ENCODE data around the gene HIF1AN.

DNA sequence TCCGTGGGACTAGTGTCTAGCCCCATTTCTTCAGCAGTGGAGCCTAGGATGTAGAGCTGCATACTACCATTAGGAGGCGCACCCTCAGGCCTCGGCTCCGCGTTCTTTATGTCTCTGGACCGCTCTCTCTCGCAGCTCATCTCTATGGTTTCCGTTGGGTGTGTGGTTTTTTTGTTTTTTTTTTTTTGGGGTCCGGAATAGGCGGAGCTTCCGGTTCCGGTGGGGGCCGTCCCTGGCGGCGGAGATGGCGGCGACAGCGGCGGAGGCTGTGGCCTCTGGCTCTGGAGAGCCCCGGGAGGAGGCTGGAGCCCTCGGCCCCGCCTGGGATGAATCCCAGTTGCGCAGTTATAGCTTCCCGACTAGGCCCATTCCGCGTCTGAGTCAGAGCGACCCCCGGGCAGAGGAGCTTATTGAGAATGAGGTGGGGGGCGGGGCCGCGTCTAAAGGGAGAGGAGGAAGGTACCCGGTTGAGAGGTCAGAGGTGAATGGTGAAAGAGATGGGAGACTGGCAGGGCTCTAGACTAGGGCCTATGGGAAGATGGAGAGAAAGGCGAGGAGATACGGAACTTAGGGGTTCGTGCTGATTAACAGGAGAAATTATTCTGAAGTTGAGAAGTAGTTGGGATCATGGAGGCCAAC is at the start of gene HIF1AN:
- TF ChIP-seq, protein P1, sequence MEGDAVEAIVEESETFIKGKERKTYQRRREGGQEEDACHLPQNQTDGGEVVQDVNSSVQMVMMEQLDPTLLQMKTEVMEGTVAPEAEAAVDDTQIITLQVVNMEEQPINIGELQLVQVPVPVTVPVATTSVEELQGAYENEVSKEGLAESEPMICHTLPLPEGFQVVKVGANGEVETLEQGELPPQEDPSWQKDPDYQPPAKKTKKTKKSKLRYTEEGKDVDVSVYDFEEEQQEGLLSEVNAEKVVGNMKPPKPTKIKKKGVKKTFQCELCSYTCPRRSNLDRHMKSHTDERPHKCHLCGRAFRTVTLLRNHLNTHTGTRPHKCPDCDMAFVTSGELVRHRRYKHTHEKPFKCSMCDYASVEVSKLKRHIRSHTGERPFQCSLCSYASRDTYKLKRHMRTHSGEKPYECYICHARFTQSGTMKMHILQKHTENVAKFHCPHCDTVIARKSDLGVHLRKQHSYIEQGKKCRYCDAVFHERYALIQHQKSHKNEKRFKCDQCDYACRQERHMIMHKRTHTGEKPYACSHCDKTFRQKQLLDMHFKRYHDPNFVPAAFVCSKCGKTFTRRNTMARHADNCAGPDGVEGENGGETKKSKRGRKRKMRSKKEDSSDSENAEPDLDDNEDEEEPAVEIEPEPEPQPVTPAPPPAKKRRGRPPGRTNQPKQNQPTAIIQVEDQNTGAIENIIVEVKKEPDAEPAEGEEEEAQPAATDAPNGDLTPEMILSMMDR (IDR thresholded peaks at IDR 0.05): peak; percentile 30 to 88 (median 47)
- TF ChIP-seq POLR2A (IDR thresholded peaks at IDR 0.05): peak in 1 of 2 donors; percentile 60
